ENCODE results near the gene LRP1B.

LRP1B gene

GRCh38 chr2:140269000-140269399 is 1861.8 kb downstream of the LRP1B start:
- DNase-seq (ENCODE audit: low read depth in 2 of 2), result no peak

GRCh38 chr2:140262908-140263307 is 1867.9 kb downstream of the LRP1B start:
- DNase-seq (ENCODE audit: low read depth in 2 of 2), result no peak

GRCh38 chr2:140257692-140258300 is 1873.0 kb downstream of the LRP1B start:
- DNase-seq (ENCODE audit: low read depth in 2 of 2), result no peak

GRCh38 chr2:140256080-140256479 is 1874.7 kb downstream of the LRP1B start:
- no peak for DNase-seq (ENCODE audit: low read depth in 2 of 2)

GRCh38 chr2:140249821-140250220 is 1881.0 kb downstream of the LRP1B start:
- no peak for DNase-seq (ENCODE audit: low read depth in 2 of 2)

- DNase-seq (ENCODE audit: low read depth in 2 of 2), result no peak
These were observed 1882.2 kb downstream of the LRP1B start for GRCh38 chr2:140248623-140249022.

- DNase-seq (ENCODE audit: low read depth in 2 of 2), result no peak
These were observed 1883.2 kb downstream of the LRP1B start for GRCh38 chr2:140247451-140248195.

GRCh38 chr2:140246957-140247356 is 1883.9 kb downstream of the LRP1B start:
- no peak for DNase-seq (ENCODE audit: low read depth in 2 of 2)

GRCh38 chr2:140246058-140246457 is 1884.8 kb downstream of the LRP1B start:
- DNase-seq (ENCODE audit: low read depth in 2 of 2), result no peak

GRCh38 chr2:140242889-140243288 is 1887.9 kb downstream of the LRP1B start:
- no peak for DNase-seq (ENCODE audit: low read depth in 2 of 2)

GRCh38 chr2:140234116-140234515 is 1896.7 kb downstream of the LRP1B start:
- no peak for DNase-seq (ENCODE audit: low read depth in 2 of 2)

- DNase-seq (ENCODE audit: low read depth in 2 of 2), result no peak
These were observed 1919.9 kb downstream of the LRP1B start for GRCh38 chr2:140210963-140211362.

GRCh38 chr2:140205093-140205492 is 1925.7 kb downstream of the LRP1B start:
- no peak for DNase-seq (ENCODE audit: low read depth in 2 of 2)

GRCh38 chr2:140203347-140203746 is 1927.5 kb downstream of the LRP1B start:
- DNase-seq (ENCODE audit: low read depth in 2 of 2), result no peak

GRCh38 chr2:140201572-140201971 is 1929.2 kb downstream of the LRP1B start:
- DNase-seq (ENCODE audit: low read depth in 2 of 2), result no peak

GRCh38 chr2:140200764-140201163 is 1930.1 kb downstream of the LRP1B start:
- no peak for DNase-seq (ENCODE audit: low read depth in 2 of 2)

GRCh38 chr2:140200307-140200706 is 1930.5 kb downstream of the LRP1B start:
- no peak for DNase-seq (ENCODE audit: low read depth in 2 of 2)

- DNase-seq (ENCODE audit: low read depth in 2 of 2), result no peak
These were observed 1931.5 kb downstream of the LRP1B start for GRCh38 chr2:140199312-140199711.

GRCh38 chr2:140187086-140187485 is 1943.7 kb downstream of the LRP1B start:
- DNase-seq (ENCODE audit: low read depth in 2 of 2), result no peak

- DNase-seq (ENCODE audit: low read depth in 2 of 2), result no peak
These were observed 1944.5 kb downstream of the LRP1B start for GRCh38 chr2:140186313-140186712.

GRCh38 chr2:140185076-140185475 is 1945.7 kb downstream of the LRP1B start:
- no peak for DNase-seq (ENCODE audit: low read depth in 2 of 2)

GRCh38 chr2:140183056-140183765 is 1947.6 kb downstream of the LRP1B start:
- no peak for DNase-seq (ENCODE audit: low read depth in 2 of 2)

Data from stimulated activated CD8-positive, alpha-beta memory T cell treated with anti-CD3 and anti-CD28 coated beads, Interleukin-7, amount 100 ng/mL, for 1 hour (primary cell).